ENCODE results near the gene RTTN. TPM values are rescaled to one million over a fixed set of nuclear protein-coding genes. Genes with fewer than 3 reads are reported as not detected.

RTTN gene
- total RNA-seq, 1 experiment from 2014 or later, result 64.7 TPM

GRCh38 chr18:70158992-70159717 lies 46.3 kb downstream of the RTTN start:
- ChIA-PET POLR2A (no interaction called here), CTCF (interaction anchor here (1.0 to 1.5 kb wide), 2 partner anchors 36 to 296 kb away, joined by 3 read pairs; no protein-coding TSS in a partner anchor)
- Mint-ChIP-seq H3K9me3 (ENCODE audit: unreplicated experiment) (no peaks in the 10 kb centered on the region), H3K4me3 (ENCODE audit: unreplicated experiment) (no peak overlapping the region), H3K4me1 (ENCODE audit: insufficient read depth, unreplicated experiment) (peaks cover 11% of the 10 kb centered on the region), H3K27ac (ENCODE audit: low read depth, unreplicated experiment) (no peak overlapping the region), H3K27me3 (ENCODE audit: insufficient read depth, unreplicated experiment) (no peaks in the 10 kb centered on the region), H3K36me3 (ENCODE audit: insufficient read depth, unreplicated experiment) (peaks cover 7% of the 10 kb centered on the region)
- no TSS peak for BruUV-seq (replicated peaks)
- no peak for DNase-seq (ENCODE audit: unreplicated experiment)
- no peak for TF ChIP-seq CTCF (IDR thresholded peaks at IDR 0.05; ENCODE audit: unreplicated experiment)
- intact Hi-C loops (cut with micrococcal nuclease), result no loop called here

- H3K4me3 Mint-ChIP-seq (ENCODE audit: unreplicated experiment), result no peak overlapping the region
- H3K4me1 Mint-ChIP-seq (ENCODE audit: insufficient read depth, unreplicated experiment), result peaks cover 11% of the 10 kb centered on the region
- DNase-seq (ENCODE audit: unreplicated experiment), result no peak
- POLR2A ChIA-PET, result no interaction called here
- intact Hi-C loops (cut with micrococcal nuclease), result no loop called here
- no peaks in the 10 kb centered on the region for H3K27me3 Mint-ChIP-seq (ENCODE audit: insufficient read depth, unreplicated experiment)
- H3K27ac Mint-ChIP-seq (ENCODE audit: low read depth, unreplicated experiment), result no peak overlapping the region
- peaks cover 5% of the 10 kb centered on the region for H3K36me3 Mint-ChIP-seq (ENCODE audit: insufficient read depth, unreplicated experiment)
- CTCF ChIA-PET, result interaction anchor here (1.2 kb wide), 1 partner anchor 277 kb away, joined by 3 read pairs; no protein-coding TSS in a partner anchor
- no peak for TF ChIP-seq CTCF (IDR thresholded peaks at IDR 0.05; ENCODE audit: unreplicated experiment)
- H3K9me3 Mint-ChIP-seq (ENCODE audit: unreplicated experiment), result no peaks in the 10 kb centered on the region
- BruUV-seq (replicated peaks), result no TSS peak
Observed at GRCh38 chr18:70156886-70157285, 48.6 kb downstream of the RTTN start.

GRCh38 chr18:70154591-70155194 lies 50.8 kb downstream of the RTTN start:
- CTCF ChIA-PET, result interaction anchor here (0.5 kb wide), 1 partner anchor 1855 kb away, joined by 4 read pairs; no protein-coding TSS in a partner anchor
- no peaks in the 10 kb centered on the region for H3K9me3 Mint-ChIP-seq (ENCODE audit: unreplicated experiment)
- intact Hi-C loops (cut with micrococcal nuclease), result no loop called here
- no peak overlapping the region for H3K27ac Mint-ChIP-seq (ENCODE audit: low read depth, unreplicated experiment)
- H3K4me1 Mint-ChIP-seq (ENCODE audit: insufficient read depth, unreplicated experiment), result peaks cover 11% of the 10 kb centered on the region
- no peak for TF ChIP-seq CTCF (IDR thresholded peaks at IDR 0.05; ENCODE audit: unreplicated experiment)
- H3K4me3 Mint-ChIP-seq (ENCODE audit: unreplicated experiment), result no peak overlapping the region
- no peak for DNase-seq (ENCODE audit: unreplicated experiment)
- POLR2A ChIA-PET, result no interaction called here
- H3K36me3 Mint-ChIP-seq (ENCODE audit: insufficient read depth, unreplicated experiment), result no peaks in the 10 kb centered on the region
- no TSS peak for BruUV-seq (replicated peaks)
- H3K27me3 Mint-ChIP-seq (ENCODE audit: insufficient read depth, unreplicated experiment), result no peaks in the 10 kb centered on the region

- Mint-ChIP-seq H3K36me3 (ENCODE audit: insufficient read depth, unreplicated experiment) (no peaks in the 10 kb centered on the region), H3K27ac (ENCODE audit: low read depth, unreplicated experiment) (no peak overlapping the region), H3K9me3 (ENCODE audit: unreplicated experiment) (no peaks in the 10 kb centered on the region), H3K4me3 (ENCODE audit: unreplicated experiment) (no peak overlapping the region), H3K4me1 (ENCODE audit: insufficient read depth, unreplicated experiment) (peaks cover 11% of the 10 kb centered on the region), H3K27me3 (ENCODE audit: insufficient read depth, unreplicated experiment) (no peaks in the 10 kb centered on the region)
- POLR2A ChIA-PET, result interaction anchor here (0.6 kb wide), 1 partner anchor 19 kb away, joined by 3 read pairs; no protein-coding TSS in a partner anchor
- no peak for TF ChIP-seq CTCF (IDR thresholded peaks at IDR 0.05; ENCODE audit: unreplicated experiment)
- no TSS peak for BruUV-seq (replicated peaks)
- DNase-seq (ENCODE audit: unreplicated experiment), result no peak
- CTCF ChIA-PET, result interaction anchor here (0.6 to 1.4 kb wide), 3 partner anchors 19 to 301 kb away, joined by 3 to 4 read pairs (median 4); no protein-coding TSS in a partner anchor
- intact Hi-C loops (cut with micrococcal nuclease), result no loop called here
Observed at GRCh38 chr18:70151614-70152013, 53.9 kb downstream of the RTTN start.
